Neural progenitor cell (in vitro differentiated cells): Measurements from ENCODE around the gene RD3L.

Experiments
- EZH2 ChIP-seq: fragments of 200-600 bp; sonication (generic); IDR thresholded peaks from 2 replicates; pipeline ENCODE4 v1.6.1; 2017; ENCODE audit warnings: antibody characterized with exemption, mild to moderate bottlenecking, moderate library complexity
- EZH2phosphoT487 ChIP-seq: fragments of 200-600 bp; sonication (generic); IDR thresholded peaks from 2 replicates; pipeline ENCODE4 v1.6.1; 2017; ENCODE audit warnings: antibody characterized with exemption
- TF ChIP-seq, protein P1 (sequence below): fragments of 200-600 bp; sonication (generic); IDR thresholded peaks from 2 replicates; pipeline ENCODE4 v1.5.1; 2017; ENCODE audit warnings: antibody characterized with exemption, mild to moderate bottlenecking

DNA sequence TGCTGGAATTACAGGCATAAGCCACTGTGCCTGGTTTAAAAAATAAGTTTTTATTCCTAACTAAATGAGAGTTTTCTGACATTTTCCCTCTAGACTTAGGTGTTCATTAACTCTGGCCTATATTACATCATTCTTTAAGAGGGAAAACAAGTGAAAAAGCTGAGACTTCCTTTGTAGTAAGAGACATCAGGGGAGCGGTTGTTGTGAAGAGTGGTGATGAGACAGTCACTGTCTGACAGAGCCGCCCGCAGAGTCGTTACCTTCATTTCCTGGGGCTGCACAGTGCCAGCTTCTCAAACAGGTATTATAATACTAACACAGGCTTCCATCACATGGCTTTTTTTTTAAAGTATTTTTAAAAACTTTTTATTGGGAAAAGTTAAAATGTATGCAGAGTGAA is 33.7 kb downstream of the RD3L start:
- TF ChIP-seq, protein P1, sequence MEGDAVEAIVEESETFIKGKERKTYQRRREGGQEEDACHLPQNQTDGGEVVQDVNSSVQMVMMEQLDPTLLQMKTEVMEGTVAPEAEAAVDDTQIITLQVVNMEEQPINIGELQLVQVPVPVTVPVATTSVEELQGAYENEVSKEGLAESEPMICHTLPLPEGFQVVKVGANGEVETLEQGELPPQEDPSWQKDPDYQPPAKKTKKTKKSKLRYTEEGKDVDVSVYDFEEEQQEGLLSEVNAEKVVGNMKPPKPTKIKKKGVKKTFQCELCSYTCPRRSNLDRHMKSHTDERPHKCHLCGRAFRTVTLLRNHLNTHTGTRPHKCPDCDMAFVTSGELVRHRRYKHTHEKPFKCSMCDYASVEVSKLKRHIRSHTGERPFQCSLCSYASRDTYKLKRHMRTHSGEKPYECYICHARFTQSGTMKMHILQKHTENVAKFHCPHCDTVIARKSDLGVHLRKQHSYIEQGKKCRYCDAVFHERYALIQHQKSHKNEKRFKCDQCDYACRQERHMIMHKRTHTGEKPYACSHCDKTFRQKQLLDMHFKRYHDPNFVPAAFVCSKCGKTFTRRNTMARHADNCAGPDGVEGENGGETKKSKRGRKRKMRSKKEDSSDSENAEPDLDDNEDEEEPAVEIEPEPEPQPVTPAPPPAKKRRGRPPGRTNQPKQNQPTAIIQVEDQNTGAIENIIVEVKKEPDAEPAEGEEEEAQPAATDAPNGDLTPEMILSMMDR: no peak
- TF ChIP-seq EZH2 (no peak), EZH2phosphoT487 (no peak)
